Raji (cell line): ENCODE data around the gene BUB1.

Experiments used
- POLR2A ChIP-seq: IDR thresholded peaks from 2 replicates; pipeline ENCODE4 v1.6.1; 2011; ENCODE audit warnings: low read depth, low read length, control low read depth; ENCODE audit not compliant: insufficient read depth

Gene BUB1

GRCh38 chr2:110669079-110669478, 8.8 kb downstream of the BUB1 start:
- no peak for TF ChIP-seq POLR2A

- no peak for TF ChIP-seq POLR2A
Observed at GRCh38 chr2:110667071-110667470, 10.8 kb downstream of the BUB1 start.

DNA sequence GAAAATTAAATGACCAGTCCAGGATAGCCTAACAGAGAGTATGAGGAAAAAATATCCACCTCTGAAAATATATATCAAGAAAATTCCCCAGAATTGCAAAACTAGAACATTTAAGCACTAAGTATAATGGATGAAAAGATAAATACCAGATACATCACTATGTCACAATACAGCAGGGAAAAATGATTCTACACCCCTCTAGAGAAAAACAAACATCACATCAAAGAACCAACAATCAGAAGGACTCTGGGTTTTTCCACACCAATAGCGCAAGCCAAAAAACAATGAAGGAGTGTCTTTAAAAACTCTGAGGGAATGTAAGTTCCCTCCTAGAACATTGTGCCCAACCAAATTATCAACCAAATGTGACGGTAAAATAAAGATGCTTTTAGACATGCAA, 13.7 kb downstream of the BUB1 start:
- TF ChIP-seq POLR2A: no peak

DNA sequence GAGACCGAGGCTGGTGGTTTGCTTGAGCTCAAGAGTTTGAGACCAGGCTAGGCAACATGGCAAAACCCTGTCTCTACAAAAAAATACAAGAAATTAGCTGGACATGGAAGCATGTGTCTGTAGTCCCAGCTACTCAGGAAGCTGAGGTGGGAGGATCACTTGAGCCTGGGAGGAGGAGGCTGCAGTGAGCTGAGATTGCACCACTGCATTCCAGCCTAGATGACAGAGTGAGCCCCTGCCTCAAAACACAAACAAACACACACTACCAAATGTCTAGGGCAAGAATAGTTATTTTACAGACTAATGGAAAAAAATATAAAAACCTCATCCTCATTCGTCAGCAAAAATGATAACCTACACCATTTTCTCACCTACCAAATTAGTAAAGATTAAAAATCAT, 15.3 kb downstream of the BUB1 start:
- no peak for TF ChIP-seq POLR2A

GRCh38 chr2:110660558-110660957, 17.3 kb downstream of the BUB1 start:
- no peak for TF ChIP-seq POLR2A

- TF ChIP-seq POLR2A: no peak
Observed at GRCh38 chr2:110659248-110659647, 18.6 kb downstream of the BUB1 start.

- no peak for TF ChIP-seq POLR2A
Observed at GRCh38 chr2:110657724-110658305, 20.0 kb downstream of the BUB1 start.

- TF ChIP-seq POLR2A: no peak
Observed at GRCh38 chr2:110655701-110656100, 22.2 kb downstream of the BUB1 start.

GRCh38 chr2:110653861-110654260, 24.0 kb downstream of the BUB1 start:
- no peak for TF ChIP-seq POLR2A

DNA sequence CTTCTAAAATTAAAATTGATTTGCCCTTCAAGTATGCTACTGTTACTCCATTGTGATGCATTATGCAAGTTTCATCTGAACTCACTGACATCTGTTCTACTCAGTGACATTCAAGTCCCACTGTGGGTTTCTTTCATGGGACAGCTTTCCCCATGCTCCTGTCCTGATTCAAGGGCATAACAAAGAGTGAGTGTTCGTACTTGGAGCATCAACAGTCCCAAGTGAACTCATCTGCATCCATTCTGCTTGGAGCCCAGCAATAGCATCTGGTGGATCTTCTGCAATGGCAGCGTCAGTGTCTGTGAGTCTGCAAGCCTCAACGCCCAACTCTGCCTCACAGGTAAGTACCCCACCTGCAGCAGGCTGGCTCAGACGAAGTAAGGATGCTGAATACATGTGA, 27.5 kb downstream of the BUB1 start:
- TF ChIP-seq POLR2A: no peak

- no peak for TF ChIP-seq POLR2A
Observed at GRCh38 chr2:110647777-110648176, 30.1 kb downstream of the BUB1 start.

GRCh38 chr2:110645616-110646015, 32.2 kb downstream of the BUB1 start:
- no peak for TF ChIP-seq POLR2A

- TF ChIP-seq POLR2A: no peak
Observed at GRCh38 chr2:110644357-110644756, 33.5 kb downstream of the BUB1 start.

- no peak for TF ChIP-seq POLR2A
Observed at GRCh38 chr2:110642360-110642759, 35.5 kb downstream of the BUB1 start.

DNA sequence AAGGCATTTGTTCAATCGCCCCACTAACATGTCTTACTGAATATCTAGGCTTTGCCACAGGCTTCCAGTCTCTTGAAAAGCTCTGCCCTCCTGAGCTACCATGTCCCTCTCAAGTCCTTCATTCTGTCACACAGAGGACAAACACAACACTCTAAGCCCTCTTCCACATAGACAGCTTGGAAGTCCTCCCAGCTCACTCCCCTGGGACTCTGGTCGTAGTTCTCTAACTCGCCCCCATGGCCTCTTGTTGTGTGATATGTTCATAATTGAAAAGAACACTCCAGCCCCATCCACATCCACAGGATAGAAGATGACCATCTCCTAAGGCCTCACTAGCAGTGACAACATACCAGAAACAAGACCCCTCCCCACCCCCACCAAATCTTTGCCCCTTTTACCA, 37.9 kb downstream of the BUB1 start:
- TF ChIP-seq POLR2A: no peak

DNA sequence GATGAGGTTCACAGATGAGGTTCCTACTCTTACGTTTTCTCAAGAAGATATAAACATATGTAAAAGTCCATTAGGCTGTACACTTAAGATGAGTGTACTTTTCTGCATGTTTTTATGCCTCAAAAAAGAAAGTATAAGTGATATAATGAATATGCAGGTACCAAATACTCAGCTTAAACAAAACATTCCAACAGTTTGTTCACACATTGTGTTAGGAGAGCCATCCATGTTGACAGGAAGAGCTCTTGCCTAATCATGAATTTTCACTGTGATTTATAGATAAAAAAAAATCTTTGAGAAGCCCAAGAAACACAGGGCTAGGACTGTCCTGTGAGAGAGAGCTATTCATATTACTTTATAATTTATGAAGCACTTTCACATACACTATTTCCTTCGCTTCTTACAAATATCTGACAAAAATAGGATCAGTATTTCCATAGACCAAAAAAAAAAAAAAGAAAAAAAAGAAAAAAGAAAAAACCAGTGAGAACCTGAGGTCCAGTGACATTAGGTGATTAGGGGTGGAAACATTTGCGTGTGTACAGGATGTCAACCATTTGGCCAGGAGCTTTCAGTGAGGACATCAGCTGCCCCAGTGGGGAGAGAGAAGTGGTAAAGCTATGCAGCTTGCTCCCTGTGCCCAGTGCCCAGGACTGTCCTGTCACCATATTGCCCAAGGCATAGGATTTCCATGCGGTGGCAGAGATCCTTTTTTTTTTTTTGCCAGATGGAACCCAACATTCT, 38.7 kb downstream of the BUB1 start:
- TF ChIP-seq POLR2A: no peak

DNA sequence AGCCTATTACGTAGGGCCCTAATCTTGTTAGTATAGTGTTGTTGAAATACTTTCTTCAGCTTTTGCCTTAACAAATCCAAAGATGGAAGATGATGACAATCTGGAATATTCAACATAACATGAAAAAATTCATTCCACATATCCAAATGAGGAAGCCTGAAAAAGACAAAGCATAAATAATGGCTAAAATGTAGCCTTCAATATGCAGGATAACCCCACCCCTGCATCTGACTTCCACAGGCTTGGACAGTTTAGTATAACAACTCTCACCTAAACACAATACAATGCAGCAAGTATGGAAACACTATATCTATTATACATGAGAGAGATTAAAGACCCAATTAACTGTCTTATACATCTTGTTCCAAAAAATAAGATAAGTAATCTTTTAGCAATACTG, 39.9 kb downstream of the BUB1 start:
- TF ChIP-seq POLR2A: no peak
